GM11168 (cell line): ENCODE data around the gene ZNF536.
"Not testable (repeated sequence)": the region's sequence is repeated elsewhere in the genome, so short reads cannot be mapped to it uniquely, and the experiment has no call there.

Experiments used
- in situ Hi-C: fragments of 300-500 bp; cut with MboI; formaldehyde crosslinking; loops from one replicate; pipeline ENCODE4 v1.12.0; 2022; ENCODE audit warnings: low sequenced_read_pairs; ENCODE audit not compliant: unreplicated experiment

The ZNF536 gene

DNA sequence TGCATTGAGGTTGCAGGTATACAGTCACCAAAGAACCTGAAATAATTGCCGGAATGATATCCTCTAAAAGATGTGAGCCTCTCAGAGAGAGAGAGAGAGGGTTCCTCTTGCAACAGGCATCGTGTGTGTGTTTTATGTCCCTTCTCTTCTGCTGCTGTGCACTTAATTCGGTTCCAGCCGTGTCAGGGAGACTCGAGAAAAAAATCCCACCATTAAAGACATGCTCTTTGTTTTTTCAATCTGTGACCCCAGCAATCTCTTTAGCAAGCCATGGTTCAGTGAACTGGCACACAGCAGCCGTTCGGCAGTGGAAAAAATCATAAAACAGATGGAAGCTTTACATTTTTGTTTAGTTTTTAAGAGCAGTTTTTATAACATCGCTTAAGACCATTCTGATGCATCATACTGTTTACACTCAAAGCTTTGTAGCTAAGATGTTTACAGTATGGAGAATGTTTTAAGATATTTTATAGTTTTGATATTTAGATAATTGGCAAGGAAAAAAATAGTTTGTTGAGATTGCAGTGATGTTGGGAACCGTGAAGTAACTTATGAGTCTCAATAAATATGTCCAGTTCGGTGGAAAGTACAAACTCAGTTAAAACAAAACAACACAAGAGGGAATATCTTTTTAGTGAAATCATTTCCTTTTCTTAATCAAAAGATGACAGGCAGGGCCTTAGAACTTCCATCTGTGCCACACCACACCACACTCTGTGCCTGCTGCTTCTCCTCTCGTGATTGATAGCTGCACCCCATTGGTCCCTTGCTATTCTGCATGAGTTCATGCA lies 31.2 kb upstream of the ZNF536 start:
- in situ Hi-C loops = no loop called here

DNA sequence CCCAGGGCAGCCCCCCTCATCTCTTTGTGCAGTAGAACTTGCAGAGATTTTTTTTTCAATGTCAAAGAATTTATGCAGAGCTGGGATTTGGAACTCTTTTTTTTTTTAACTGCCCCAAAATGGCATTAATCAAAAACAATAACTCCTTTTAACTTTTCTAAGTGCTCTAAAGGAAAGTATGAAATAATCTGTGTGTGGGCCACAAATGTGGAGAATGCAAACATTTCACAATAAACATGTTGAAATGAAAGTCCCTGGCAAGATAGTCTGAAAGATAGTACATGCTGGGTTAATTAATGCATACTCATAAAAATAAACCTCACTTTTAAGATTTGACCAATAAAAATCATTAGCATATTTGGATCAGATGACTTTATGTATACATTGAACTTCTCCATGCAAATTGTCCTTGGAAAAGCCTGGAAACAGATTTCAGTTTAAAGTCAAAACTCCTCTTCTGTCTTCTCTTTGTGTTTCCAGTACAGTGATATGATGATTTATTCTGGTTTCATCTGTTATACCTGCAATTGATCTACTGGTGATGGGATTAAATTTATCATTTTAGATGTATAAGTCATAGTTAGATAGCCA lies 30.5 kb upstream of the ZNF536 start:
- in situ Hi-C loops = no loop called here

GRCh38 chr19:30342901-30343300 lies 29.3 kb upstream of the ZNF536 start:
- in situ Hi-C loops = no loop called here

DNA sequence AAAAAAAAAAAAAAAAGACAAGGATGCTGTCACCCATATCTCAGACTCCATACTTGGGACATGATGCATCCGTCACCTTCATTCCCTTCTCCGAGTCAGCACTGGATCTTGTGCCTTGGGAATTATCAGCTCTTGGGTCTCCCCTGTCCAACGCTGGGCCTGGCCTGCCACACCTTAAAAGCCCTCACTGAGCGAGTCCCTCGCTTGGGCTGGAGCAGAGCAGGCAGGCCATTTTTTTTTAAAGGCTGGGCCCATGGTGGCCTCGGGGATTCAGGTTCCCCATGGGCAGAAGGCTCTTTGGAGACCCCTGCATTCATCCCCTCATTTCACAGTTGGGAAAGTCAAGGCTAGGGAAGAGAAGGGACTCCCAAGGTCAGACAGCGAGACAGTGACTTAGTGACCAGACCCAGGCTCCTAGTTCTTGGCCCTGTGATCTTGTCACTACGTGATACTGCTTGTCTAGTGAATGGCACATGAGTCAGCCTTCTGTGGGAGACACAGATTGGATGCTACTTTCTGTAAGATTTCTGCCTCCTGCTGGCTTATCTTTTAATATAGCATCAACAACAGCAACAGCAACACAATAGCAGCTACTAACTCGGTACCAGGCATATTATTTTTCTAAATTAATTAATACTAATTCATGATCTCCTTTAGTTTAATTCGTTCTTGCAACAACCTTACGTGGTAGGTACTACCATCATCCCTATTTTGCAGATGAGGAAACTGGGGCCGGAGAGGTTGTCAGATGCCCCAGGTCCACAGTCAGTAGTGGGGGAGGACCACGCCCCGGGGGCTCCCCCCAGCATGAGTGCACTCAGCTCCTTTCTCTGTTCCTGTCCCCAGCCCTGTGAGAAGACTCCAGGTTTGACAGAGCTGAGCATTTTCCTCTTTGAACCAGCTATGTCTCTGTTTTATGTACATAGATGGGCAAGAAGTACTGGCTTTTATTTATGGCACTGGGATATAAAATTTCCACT lies 27.4 kb upstream of the ZNF536 start:
- in situ Hi-C loops = no loop called here

- in situ Hi-C loops = no loop called here
Observed at GRCh38 chr19:30345686-30346085, 26.5 kb upstream of the ZNF536 start.

DNA sequence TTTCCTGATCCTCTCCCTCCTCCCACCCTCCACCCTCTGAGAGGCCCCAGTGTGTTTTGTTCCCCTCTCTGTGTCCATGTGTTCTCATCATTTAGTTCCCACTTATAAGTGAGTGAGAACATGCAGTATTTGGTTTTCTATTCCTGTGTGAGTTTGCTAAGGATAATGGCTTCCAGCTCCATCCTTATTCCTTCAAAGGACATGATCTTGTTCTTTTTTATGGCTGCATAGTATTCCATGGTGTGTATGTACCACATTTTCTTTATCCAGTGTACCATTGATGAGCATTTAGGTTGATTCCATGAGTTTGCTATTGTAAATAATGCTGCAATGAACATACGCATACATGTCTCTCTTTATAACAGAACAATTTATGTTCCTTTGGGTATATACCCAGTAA lies 25.7 kb upstream of the ZNF536 start:
- in situ Hi-C loops = not testable (repeated sequence)

- in situ Hi-C loops = no loop called here
Observed at GRCh38 chr19:30349131-30349730, 23.0 kb upstream of the ZNF536 start.

- in situ Hi-C loops = no loop called here
Observed at GRCh38 chr19:30350692-30351663, 21.2 kb upstream of the ZNF536 start.

DNA sequence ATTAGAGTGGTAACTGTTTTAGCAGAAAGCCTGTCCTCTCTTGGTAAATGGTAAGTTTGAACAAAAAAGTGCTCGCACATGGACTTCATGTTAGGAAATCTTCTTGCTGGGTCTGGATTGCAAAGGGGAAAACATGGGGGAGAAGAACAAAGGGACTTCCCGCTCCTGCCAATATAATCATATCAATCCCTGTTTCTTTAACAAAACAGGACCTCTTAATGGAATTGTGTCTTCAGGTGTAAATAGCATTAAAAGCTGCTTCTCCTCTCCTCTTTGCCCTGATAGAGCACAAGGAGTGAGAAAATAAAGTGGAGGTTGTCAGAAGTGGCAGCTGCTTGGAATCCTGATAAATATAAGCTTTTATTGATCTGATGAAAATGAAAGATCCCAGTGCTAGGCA lies 20.4 kb upstream of the ZNF536 start:
- in situ Hi-C loops = no loop called here

DNA sequence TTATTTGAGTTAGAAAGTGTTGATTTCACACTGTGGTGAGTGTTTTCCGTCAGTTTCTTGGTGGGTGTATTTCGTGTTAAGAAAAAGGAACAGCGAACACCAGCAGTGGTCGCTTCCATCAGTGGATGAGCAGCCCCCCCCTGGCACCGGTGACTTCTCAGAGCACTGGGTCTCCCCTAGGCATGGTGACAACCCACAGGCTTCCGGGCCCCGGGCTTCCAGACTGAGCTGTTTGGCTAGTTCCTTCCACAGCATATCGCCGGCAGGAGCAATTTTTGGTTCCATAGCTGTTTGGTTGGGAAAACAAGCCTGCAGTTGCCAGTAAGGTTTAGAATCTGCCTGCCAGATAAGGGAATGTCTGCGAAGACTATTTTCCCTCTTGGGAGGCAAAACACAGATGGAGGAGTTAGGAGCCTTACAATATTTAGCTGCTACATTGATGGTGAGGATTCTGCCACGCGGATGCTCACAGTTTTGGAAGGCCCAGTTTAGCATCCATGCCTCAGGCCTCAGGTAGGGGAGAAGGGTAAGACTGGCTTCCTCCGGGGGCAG lies 18.7 kb upstream of the ZNF536 start:
- in situ Hi-C loops = no loop called here

DNA sequence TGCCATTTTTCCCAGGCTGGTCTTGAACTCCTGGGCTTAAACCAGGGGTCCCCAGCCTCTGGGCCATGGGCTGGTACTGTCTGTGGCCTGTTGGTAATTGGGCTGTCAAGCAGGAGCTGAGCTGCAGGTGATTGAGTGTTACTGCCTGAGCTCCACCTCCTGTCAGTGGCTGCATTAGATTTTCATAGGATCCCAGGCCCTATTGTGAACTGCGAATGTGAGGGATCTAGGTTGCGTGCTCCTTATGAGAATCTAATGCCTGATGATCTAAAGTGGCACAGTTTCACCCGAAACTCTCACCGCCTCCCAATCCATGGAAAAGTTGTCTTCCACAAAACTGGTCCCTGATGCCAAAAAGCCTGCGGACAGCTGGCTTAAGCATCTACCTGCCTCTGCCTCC lies 16.6 kb upstream of the ZNF536 start:
- in situ Hi-C loops = no loop called here

GRCh38 chr19:30356951-30357579 lies 15.1 kb upstream of the ZNF536 start:
- in situ Hi-C loops = no loop called here

DNA sequence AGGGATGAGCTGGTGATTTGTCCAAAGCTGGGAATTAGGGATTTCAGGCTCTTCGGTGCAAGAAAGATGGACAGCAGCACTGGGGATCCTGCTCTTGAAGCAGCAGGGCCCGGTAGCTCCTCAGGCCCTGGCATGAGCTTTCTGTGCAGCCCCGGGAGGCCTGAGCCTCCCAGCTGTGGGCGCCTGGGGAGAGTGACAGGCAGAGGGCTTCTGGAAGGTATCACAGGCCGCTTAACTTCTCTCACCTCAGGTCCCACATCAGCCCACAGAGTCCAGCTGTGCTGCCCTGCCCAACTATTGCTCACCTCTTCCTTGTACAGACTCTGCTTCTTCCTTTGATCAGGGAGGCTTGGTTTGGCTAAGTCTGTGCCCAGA lies 14.6 kb upstream of the ZNF536 start:
- in situ Hi-C loops = no loop called here

DNA sequence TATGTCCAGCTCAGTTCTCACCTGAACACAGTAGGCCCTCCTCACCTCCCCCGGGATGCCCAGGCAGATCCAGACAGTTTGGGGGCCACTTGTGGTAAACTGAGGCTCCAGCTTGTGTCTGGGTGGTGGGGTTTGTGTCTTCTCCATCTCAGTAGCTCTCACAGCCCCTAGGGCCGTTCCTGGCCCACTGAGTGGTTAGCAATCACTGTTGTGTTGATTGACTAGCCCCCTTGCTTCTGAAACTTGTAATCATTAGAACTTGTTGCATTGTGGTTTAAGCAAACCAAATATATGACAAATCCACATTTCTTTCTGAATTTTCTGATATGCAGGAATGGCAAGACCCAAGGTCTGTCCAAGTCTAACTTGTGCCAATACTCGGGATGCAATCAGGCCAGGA lies 13.9 kb upstream of the ZNF536 start:
- in situ Hi-C loops = no loop called here

DNA sequence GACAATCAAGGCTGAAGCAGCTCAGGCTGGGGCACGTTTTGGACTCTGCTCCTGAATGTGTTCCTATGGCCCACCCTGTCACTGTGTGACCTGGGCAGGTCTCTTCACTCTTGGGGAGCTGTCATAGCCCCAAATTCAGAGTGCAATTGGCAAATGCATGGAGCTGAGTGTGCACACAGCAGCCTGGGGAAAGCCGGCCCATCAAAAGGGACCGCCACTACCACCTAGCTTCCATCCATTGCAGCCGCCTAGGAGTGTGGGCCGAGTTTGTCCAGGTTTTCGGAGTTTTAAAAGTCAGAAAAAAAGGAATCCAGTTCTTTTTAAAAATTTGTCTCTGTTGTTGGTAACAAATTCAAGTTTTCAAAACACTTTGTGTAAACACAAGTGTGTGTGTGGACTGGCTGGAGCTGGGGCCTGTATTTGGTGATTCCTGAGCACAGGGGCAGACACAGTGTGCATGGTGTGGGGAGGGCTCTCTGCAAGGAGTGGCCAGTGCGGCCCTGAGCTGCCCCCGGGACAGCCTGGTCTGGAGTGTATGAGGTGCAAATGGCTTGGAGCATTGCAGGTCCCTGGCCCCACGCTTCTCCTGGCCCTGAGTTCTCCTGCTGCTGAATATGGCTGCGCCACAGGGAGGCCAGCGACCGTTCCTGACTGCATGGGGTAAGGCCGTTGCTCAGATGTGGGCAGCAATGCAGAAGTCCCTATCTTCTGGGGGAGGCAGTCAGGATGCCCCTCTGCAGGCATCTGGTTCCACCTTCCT lies 13.2 kb upstream of the ZNF536 start:
- in situ Hi-C loops = no loop called here

DNA sequence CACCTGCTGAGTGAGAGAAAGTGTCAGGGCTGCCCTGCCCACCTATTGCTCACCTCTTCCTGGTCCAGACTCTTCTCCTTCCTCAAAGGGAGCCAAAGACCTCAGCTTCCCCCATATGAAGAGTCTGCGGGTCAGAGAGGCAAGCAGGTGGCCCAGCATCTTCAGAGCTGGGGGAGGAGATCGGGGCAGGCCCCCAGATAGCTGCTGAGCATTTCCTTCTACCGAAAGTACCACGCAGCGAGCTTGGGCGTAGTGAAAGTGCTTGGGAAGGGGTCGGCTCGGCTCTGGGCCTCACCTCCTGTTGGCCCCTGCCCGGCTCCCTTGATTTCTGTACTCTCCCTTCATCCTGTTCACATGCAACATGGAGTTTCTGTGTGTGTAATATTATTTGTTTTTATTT lies 12.2 kb upstream of the ZNF536 start:
- in situ Hi-C loops = no loop called here

DNA sequence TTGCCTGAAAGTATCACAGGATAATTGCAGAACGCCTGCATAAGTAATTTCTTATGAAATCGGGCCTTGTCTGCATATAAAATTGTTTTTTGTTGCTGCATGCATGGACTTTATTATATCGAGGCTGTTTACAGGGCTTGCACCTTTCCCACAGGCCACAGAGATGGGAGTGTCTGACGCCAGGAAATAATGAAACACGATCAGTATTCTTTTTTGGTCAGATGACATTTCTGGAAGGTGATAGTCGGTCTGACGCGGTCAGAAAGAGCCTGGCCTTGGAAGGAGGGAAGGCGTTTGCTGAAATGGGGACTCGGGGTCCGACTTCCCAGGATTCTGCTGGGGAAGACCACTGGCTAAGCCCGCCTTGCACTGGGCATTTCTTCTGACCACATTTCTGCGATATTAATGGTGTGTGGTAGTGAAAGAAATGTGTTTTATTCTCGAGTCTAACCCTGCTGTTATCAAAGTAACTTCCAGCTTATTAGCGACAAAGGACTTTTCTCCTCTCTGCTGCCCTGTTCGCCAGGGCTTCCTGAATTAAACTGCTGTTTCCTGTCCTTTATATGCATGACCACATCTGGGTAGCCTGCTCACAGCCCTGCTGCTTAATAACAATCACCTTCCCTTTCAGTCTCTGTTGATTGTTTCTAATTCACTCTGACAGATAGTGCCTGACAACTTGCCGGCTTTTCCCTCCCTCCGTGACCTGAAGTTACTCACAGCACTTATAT lies 11.6 kb upstream of the ZNF536 start:
- in situ Hi-C loops = no loop called here

DNA sequence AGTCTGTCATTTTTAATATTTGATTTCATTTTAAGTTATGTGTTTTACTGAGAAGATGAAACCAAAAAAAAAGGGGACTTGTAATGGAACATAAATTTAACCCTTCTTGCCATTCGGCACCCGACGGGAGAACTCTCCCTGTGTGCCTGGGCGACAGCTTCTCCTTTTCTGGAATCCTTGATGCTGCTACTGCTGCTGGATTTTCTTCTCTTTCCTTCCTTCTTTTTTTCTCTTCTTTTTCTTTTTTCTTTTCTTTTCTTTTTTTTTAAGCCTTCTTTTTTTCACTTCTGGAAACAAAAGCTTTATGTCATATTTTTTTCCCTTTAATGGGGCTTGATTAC lies 11.1 kb upstream of the ZNF536 start:
- in situ Hi-C loops = no loop called here
